DMS114 treated with DMSO at 0.1 percent for 48 hours (cell line): ENCODE measurements around the gene PLEKHM3.
"Not testable (repeated sequence)": the region's sequence is repeated elsewhere in the genome, so short reads cannot be mapped to it uniquely, and the experiment has no call there.

Source experiments
- DNase-seq: peaks from one replicate; lab custom pipeline; 2025; ENCODE audit not compliant: unreplicated experiment; lab: John Stamatoyannopoulos, UW

Gene PLEKHM3

DNA sequence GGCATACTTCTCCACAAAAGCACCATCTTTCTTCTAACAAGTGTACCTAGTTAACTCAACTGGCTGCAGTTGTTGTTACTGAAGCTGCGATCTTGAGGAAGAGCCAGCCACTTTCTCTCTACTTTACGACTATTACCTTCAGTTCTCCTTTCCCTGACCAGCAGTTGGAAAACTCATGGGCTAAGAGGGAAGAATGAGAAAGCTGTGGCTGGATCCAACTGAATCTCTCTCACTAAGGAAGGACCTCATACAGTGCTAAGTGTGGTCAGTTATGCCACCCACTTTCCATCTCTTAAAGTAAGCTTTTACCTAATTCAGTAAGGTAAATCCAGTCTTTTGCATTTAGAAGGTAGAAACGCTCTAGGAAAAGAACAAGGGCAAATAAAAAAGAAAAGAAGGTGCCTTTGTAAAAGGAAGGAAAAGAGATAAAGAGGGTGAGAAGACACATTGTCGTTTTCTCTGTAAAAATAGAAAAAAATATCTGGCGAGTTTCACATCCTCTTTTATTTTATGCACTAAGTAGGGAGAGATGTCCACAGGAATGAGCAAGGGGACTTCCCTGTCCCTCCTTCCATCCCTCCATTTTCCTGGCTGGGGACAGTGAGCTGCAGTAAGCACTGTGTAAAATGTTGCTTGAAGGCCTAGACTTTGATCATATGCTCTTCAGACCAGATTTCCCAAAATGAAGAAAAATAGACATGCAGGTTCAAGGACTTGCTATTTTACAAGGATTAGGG, 73.4 kb downstream of the PLEKHM3 start:
- DNase-seq = no peak

DNA sequence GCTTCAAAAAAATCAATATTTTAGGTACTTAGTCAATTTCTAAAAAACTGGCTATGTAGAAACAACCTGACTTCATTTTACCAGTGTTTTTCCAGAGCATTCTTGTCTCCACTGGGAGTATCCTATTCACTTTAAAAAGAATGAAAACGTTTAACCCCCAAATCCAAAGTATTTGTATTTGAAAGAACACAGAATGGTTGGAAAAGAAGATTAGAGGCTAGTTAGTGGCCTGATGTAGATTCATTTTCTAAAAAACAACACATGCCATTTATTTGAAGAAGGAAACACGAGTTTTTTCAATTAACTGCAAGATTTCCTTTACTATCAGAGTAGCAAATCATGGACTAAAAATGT, 74.6 kb downstream of the PLEKHM3 start:
- no peak for DNase-seq

DNA sequence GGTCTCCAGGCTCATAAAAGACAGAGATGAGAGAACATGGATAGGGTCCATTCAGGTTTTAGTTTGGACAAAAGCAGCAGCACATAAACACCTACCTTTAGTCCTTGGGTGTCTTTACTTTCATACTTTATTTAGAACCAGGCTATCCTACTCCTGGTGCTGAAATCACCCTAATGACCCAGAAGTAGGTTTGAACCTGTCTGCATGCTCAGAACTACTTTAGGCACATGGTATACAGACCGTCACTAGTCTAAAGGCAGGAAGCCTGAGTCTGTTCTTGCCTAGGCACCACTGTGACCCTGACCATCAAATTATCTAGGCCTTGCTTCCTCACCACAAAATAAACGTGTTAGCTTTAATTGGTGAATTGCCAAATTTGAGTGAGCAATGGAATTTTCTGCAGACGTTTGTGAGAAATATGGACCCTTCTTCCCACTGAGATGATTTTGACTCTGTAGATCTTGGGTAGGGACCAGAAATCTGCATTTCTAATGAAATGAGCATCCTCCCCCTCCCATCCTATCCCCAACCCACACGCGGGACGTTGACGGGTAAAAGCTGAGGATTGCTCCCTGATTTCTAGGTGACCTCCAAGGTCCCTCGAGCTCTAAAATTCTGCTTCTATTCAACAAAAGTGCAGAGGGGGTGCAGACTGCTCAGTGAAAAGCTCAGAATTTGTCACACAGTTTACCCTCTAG, 75.1 kb downstream of the PLEKHM3 start:
- no peak for DNase-seq

GRCh38 chr2:207949245-207949644, 76.1 kb downstream of the PLEKHM3 start:
- DNase-seq = not testable (repeated sequence)

- DNase-seq = no peak
These were observed 80.2 kb downstream of the PLEKHM3 start for GRCh38 chr2:207944979-207945600.

- no peak for DNase-seq
These were observed 81.0 kb downstream of the PLEKHM3 start for GRCh38 chr2:207944334-207944733.

GRCh38 chr2:207939342-207940108, 85.8 kb downstream of the PLEKHM3 start:
- DNase-seq = no peak

GRCh38 chr2:207938886-207939285, 86.4 kb downstream of the PLEKHM3 start:
- DNase-seq = no peak

DNA sequence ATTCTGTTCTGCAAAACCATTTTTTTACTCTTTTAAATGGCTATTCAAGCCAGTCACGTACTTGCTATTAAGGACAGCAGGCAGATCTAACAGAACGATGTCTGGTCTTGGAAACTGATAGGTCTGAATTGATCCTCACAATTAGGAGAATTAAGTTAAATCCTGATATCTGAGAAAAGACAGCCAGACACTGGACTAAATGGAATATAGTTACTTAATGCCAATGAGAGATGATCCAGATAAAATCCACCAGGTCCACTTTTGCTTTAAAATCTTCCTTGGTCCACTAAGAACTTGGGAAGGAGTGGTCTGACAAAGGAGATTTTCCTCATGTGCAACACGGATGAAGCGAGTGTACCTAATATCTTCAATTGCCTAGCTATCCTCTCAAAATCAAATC, 86.9 kb downstream of the PLEKHM3 start:
- DNase-seq = no peak

DNA sequence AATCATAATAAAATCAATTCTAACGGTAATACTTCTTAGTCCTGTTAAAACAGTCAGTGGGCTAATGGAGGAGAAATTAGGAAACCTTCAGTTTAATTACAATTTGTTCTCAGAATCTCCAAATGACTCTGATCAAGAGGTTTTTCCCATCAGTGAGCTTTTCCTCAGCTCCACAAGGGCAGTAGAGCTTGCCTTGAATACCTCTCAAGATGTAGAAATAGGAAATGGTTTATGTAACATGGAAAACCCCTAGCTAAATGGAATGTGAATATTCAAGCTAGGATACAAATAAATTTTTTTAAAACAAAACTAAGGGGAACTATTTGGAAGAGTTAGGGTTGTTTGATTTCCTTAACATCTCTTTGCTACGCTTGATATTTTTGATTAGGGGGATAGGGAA, 87.5 kb downstream of the PLEKHM3 start:
- no peak for DNase-seq

DNA sequence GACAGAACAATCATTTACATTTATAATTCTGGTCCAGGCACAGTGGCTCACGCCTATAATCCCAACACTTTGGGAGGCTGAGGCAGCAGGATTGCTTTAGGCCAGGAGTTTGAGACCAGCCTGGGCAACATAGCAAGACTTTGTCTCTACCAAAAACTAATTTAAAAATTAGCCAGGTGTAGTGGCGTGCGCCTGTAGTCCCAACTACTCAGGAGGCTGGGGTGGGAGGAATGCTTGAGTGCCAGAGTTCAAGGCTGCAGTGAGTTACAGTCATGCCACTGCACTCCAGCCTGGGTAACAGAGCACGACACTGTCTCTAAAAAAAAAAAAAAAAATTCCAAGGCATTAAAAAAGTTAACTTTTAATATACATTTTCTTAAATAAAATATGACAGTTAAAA, 88.1 kb downstream of the PLEKHM3 start:
- no peak for DNase-seq

DNA sequence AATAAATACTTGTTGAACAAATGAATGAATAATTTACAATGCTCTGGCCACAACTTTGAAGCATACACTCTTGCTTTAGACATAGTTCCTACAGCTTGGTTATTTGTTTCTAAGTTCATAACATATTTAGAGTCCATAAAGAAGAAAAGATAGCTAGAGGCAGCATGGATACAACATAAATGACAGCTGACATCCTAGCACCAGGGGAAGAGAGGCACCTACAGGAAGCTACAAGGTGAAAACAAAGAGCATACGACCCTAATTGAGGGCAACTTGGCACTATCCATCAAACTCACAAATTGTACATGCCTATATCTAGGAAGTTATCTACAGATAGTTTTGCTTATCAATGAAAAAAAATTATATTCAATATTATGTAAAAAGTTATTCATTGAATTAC, 88.9 kb downstream of the PLEKHM3 start:
- no peak for DNase-seq

DNA sequence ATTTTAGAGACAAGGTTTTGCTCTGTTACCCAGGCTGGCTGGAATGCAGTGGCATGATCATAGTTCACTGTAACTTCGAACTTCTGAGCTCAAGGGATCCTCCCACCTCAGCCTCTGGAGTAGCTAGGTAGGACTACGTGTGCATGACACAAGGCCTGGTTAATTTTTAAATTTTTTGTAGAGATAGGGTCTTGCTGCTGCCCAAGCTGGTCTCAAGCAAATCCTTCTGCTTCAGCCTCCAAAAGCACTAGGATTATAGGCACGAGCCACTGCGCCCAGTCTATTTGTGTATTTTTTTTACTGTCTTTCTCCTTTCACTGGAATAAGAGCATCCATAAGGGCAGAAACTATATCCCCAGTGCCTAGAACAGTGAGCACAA, 89.3 kb downstream of the PLEKHM3 start:
- no peak for DNase-seq

DNA sequence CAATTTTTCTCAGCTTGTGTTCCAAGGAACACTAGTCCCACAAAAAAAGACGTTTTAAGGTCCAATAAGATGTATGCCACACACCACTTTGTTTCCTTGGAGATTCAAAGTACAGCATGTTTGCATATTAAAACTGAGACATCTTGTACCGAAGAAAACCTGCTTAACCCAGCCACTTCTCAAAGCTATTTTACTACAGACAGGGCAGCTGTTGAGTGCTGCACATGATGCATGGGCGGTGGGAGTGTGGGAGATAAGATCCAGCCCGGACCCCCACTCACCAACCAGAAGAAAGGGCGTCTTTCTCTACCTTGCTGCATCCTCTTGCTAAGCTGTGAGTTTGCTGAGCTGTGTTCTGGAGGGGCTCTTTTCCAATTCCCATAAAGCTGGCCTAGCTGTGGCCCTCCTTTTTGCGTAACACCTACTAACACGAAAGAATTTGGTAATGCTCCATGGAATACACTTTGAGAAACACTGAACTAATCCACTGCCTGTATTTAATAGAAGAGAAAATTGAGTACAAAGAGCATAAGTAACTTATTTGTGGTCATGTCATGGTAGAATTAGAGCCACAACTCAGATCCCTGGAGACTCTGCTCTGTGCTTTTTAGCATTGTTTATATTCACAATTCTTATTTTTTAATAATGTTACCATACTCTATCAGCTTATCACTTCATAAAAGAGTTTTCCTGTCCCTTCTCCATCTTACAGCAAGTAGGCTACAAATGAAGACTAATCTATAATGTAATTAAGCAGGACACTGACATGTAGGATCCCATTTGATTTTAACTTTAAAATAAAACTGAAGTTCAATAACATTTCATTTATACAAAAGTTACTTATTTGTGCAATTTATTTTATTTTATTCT, 90.0 kb downstream of the PLEKHM3 start:
- DNase-seq = no peak

DNA sequence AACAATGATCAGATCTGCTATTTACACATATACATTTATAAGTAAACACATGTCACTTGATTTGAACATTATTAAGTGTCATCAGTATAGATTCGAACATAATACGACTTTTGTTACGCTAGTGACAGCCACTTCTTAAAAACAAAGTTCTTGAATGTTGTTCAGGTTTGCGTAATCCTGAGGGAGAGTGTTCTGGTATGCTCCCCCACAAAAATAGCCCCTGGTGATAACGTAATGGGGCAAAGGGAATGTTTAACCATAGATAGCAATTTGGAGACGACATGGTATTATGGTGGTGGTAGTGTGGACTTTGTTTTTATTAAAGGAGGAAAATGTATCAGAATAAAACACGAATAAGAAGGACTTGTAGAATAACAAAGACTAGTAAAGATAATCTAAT, 90.6 kb downstream of the PLEKHM3 start:
- no peak for DNase-seq

DNA sequence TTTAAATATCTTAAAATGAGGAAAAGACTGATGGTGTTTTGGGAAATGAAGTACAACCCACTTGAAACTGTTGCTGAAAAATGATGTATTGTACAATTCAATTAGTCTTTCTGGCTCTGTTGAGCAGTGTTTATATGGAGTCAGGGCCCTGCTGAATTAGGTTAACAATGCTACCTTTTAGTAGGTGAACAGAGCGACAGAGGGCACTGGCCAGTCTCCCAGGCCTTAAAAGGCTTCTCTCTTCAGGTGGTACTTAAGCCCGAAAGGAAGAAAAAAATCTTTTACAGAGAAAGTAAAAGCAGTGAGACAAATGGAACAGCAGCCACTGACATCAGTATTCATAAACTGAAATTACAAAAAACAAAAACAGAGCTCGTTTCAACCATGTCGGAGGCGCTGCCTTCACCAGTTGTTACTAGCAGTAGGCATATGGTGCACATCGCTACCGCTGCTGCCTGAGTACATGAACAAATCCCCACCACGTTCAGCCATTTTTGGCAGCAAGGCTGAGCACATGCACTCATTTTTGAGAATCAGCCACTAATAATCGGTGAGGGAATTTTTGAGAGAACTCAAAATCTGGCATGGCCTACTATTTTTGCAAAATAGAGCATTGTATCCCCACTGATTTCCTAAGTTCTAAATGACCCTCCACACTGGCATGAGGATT, 91.8 kb downstream of the PLEKHM3 start:
- no peak for DNase-seq

- DNase-seq = no peak
These were observed 93.2 kb downstream of the PLEKHM3 start for GRCh38 chr2:207932106-207932505.

DNA sequence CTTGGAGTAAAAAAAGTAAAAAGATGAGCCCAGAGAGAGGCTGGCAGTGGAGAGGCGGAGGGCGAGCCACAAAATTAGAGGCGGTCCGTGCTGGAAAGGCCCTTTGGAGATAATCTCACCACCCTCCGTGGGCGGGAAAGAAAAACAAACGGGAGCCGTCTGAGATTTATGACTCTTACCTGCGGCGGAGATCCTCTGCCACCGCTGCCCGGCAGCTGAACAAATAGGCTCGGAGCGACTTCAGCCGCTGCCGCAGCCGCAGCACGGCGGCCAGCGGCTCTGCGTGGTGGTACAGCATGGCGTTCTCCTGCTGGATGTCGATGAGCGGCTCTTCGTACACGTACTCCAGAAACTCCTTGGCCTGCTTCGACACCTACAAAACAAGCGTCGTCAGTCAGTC, 94.6 kb downstream of the PLEKHM3 start:
- no peak for DNase-seq

GRCh38 chr2:207929923-207930322, 95.4 kb downstream of the PLEKHM3 start:
- DNase-seq = no peak

GRCh38 chr2:207928079-207928478, 97.2 kb downstream of the PLEKHM3 start:
- no peak for DNase-seq
